ENCODE data around the gene PROK2.

GRCh38 chr3:71726146-71726545 is 58.8 kb downstream of the PROK2 start:
- TF ChIP-seq CTCF (IDR thresholded peaks at IDR 0.05) (no peak), ZFX (IDR thresholded peaks at IDR 0.05; ENCODE audit: borderline replicate concordance) (no peak)
